DND-41 (cell line): Measurements from ENCODE around the gene TMEM266.

ENCODE experiments used
- ATAC-seq: fragments of 200-7000 bp; cut with Tn5 transposase; 3 replicates; pipeline ENCODE4 v1.9.1; 2021; ENCODE audit warnings: low read depth; ENCODE audit not compliant: insufficient read depth
- DNase-seq: peaks from one replicate; pipeline ENCODE4 v3.0.0-alpha.2; 2020
- H2AFZ ChIP-seq: 2 replicates; pipeline ENCODE4 v1.6.0; 2012; ENCODE audit warnings: low read depth, low read length
- H3K27ac ChIP-seq: 2 replicates; pipeline ENCODE4 v1.5.1; 2012; ENCODE audit warnings: low read length, inconsistent platforms
- H3K27me3 ChIP-seq: fragments of 200-600 bp; sonication (generic); 2 replicates; pipeline ENCODE4 v1.6.0; 2012; ENCODE audit warnings: low read length, mild to moderate bottlenecking, inconsistent platforms; ENCODE audit not compliant: insufficient read depth, poor library complexity
- H3K36me3 ChIP-seq: 2 replicates; pipeline ENCODE4 v1.5.1; 2012; ENCODE audit warnings: low read length, inconsistent platforms; ENCODE audit not compliant: insufficient read depth
- H3K4me1 ChIP-seq: 2 replicates; pipeline ENCODE4 v1.5.1; 2012; ENCODE audit warnings: mild to moderate bottlenecking, low read length; ENCODE audit not compliant: insufficient read depth
- H3K4me2 ChIP-seq: 2 replicates; pipeline ENCODE4 v1.6.0; 2012; ENCODE audit warnings: mild to moderate bottlenecking, moderate library complexity, low read length, inconsistent platforms; ENCODE audit not compliant: insufficient read depth
- H3K4me3 ChIP-seq, 2 experiments: fragments of 200-600 bp in 1 of 2; shearing (Covaris generic) in 1 of 2; 2 replicates each; pipeline ENCODE4 v1.5.1; 2012 to 2016; ENCODE audit warnings: inconsistent platforms in 2 of 2, low read length in 2 of 2, mild to moderate bottlenecking in 2 of 2, low read depth in 1 of 2, moderate library complexity in 1 of 2
- H3K79me2 ChIP-seq: 2 replicates; pipeline ENCODE4 v1.6.0; 2012; ENCODE audit warnings: low read length, inconsistent platforms; ENCODE audit not compliant: insufficient read depth
- H3K9ac ChIP-seq: 2 replicates; pipeline ENCODE4 v1.6.0; 2012; ENCODE audit warnings: low read depth, mild to moderate bottlenecking, inconsistent platforms, low read length, moderate library complexity
- H3K9me3 ChIP-seq: 2 replicates; pipeline ENCODE4 v1.5.1; 2012; ENCODE audit warnings: low read length, moderate library complexity, mild to moderate bottlenecking, inconsistent platforms; ENCODE audit not compliant: insufficient read depth, severe bottlenecking
- H4K20me1 ChIP-seq: 2 replicates; pipeline ENCODE4 v1.6.0; 2012; ENCODE audit warnings: low read length; ENCODE audit not compliant: insufficient read depth
- EZH2 ChIP-seq: IDR thresholded peaks from 3 replicates; pipeline ENCODE4 v1.6.1; 2012; ENCODE audit warnings: borderline replicate concordance, low read depth, mild to moderate bottlenecking, moderate library complexity, low read length, inconsistent platforms; ENCODE audit not compliant: severe bottlenecking
- TF ChIP-seq, protein P1 (sequence below): IDR thresholded peaks from 2 replicates; pipeline ENCODE4 v1.5.1; 2012; ENCODE audit warnings: borderline replicate concordance, low read length, moderate library complexity, mild to moderate bottlenecking; ENCODE audit not compliant: poor library complexity, severe bottlenecking; ENCODE audit errors: extremely low read depth

TMEM266 gene

DNA sequence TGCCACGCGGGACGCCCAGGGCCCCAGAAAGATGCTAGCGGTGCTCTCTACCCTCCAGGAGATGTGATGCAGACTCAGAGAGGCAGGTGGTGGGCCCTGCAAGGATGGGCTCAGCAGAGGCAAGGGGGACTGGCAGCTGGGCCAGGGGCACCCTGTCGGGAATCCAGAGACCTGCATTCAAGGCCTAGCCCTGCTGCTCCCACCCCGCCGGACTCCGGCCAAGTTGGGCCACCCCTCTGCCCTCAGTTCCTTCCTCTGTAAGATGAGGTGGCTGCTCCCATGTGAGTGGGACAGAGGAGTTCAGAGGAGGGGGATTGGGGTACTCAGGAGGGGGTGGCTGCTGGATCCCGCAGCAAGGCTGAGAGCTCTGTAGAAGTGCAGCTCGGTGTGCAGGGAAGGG, 116.3 kb downstream of the TMEM266 start:
- Histone ChIP-seq H3K4me1 (no peaks in the 10 kb centered on the region), H3K27ac (no peak overlapping the region), H2AFZ (no peak overlapping the region), H3K9me3 (no peaks in the 10 kb centered on the region), H3K4me2 (no peak overlapping the region), H3K27me3 (no peaks in the 10 kb centered on the region), H3K9ac (no peak overlapping the region), H4K20me1 (no peaks in the 10 kb centered on the region; the same call in 1 of the 2 replicates), H3K36me3 (no peaks in the 10 kb centered on the region), H3K79me2 (no peaks in the 10 kb centered on the region), H3K4me3 (no peak overlapping the region)
- ATAC-seq (no peak), DNase-seq (no peak)
- TF ChIP-seq, protein P1, sequence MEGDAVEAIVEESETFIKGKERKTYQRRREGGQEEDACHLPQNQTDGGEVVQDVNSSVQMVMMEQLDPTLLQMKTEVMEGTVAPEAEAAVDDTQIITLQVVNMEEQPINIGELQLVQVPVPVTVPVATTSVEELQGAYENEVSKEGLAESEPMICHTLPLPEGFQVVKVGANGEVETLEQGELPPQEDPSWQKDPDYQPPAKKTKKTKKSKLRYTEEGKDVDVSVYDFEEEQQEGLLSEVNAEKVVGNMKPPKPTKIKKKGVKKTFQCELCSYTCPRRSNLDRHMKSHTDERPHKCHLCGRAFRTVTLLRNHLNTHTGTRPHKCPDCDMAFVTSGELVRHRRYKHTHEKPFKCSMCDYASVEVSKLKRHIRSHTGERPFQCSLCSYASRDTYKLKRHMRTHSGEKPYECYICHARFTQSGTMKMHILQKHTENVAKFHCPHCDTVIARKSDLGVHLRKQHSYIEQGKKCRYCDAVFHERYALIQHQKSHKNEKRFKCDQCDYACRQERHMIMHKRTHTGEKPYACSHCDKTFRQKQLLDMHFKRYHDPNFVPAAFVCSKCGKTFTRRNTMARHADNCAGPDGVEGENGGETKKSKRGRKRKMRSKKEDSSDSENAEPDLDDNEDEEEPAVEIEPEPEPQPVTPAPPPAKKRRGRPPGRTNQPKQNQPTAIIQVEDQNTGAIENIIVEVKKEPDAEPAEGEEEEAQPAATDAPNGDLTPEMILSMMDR, result no peak
- no peak for TF ChIP-seq EZH2

DNA sequence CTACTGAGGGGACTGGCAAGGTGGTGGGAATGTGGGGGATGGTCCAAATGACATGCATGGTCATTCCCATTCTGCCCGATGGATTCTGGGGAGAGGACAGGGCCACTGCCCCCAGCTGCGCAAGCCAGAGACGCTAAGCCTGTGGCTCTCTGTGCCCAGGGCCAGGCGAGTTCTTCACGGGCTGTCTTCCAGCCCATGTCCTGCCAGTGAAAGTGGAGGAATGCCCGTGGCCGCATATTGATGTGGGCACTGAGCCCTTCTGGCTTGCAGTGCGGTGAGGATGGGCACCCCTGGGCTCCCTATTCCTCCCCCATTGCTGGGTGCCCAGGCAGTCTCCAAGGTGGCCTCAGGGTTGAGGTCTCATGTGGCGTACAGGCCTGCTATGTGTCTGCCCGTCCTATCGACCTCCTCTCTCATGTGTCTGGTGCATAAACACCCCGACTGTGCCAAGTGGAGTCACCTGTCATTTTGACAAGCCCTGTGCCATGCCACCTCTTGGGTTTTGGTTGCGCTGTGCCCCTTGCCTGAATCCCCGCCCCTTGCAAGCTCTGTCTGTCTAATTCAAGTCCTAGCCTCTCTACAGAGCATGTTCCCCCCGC, 116.8 kb downstream of the TMEM266 start:
- no peaks in the 10 kb centered on the region for H3K9me3 ChIP-seq
- no peaks in the 10 kb centered on the region for H3K27me3 ChIP-seq
- no peak overlapping the region for H3K4me3 ChIP-seq
- H3K9ac ChIP-seq, result no peak overlapping the region
- H4K20me1 ChIP-seq, result no peaks in the 10 kb centered on the region; the same call in 1 of the 2 replicates
- ATAC-seq (no peak), DNase-seq (no peak)
- H3K79me2 ChIP-seq, result no peaks in the 10 kb centered on the region
- no peaks in the 10 kb centered on the region for H3K4me1 ChIP-seq
- H3K36me3 ChIP-seq, result no peaks in the 10 kb centered on the region
- TF ChIP-seq, protein P1, result no peak
- TF ChIP-seq EZH2, result no peak
- H2AFZ ChIP-seq, result no peak overlapping the region
- H3K27ac ChIP-seq, result no peak overlapping the region
- no peak overlapping the region for H3K4me2 ChIP-seq

DNA sequence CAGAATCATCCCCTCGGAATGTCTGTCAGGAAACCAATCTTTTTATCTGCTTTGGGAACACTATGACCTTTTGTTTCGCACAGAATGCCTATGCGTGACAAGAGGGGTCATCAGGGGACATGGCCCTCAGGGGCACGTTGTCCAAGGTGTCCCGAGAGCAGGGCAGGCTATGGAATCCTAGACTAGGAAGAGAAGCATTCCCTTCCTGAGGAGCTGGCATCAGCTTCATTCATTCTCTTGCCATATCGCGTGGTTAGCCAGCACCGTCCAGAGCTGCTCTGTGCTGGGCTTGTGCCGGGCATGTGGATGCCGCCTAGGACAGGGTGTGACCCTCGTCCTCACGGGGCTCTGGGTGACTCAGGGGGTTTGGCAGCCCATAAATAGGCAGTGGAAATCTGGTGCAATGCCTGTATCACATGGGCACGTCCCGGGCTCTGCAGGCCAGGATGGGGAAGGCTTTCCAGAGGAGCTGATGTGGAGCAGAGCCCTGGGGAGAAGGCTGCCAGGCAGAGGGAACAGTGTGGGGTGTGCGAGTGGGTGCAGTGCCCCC, 117.8 kb downstream of the TMEM266 start:
- H3K27ac ChIP-seq, result no peak overlapping the region
- no peaks in the 10 kb centered on the region for H3K9me3 ChIP-seq
- H3K36me3 ChIP-seq, result no peaks in the 10 kb centered on the region
- ATAC-seq (no peak), DNase-seq (no peak)
- H3K4me2 ChIP-seq, result no peak overlapping the region
- H3K4me3 ChIP-seq, result no peak overlapping the region
- no peak overlapping the region for H3K9ac ChIP-seq
- H3K4me1 ChIP-seq, result no peaks in the 10 kb centered on the region
- TF ChIP-seq, protein P1, result no peak
- TF ChIP-seq EZH2, result no peak
- no peaks in the 10 kb centered on the region for H3K27me3 ChIP-seq
- no peaks in the 10 kb centered on the region for H3K79me2 ChIP-seq
- no peak overlapping the region for H2AFZ ChIP-seq
- H4K20me1 ChIP-seq, result no peaks in the 10 kb centered on the region; the same call in 1 of the 2 replicates
